Measurements from ENCODE around the gene TMCO4.

DNA sequence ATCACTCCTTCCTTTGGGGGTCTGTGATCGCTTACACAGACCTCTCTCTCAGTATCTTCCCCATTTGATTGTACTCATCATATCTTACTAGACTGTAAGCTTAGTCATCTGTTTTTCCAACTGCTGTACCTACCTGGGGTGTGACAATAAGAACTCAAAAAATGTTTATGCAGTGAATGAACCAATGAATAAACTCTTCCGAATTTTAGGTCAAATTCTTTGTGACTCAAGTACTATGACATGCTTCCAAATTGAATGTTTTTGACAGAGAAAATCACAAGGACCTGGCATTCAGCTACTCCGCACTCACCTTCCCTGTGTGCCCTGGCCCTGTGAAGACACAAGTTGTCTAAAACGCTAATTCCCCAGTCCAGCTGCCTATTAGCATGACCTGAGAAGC lies 42.1 kb downstream of the TMCO4 start:
- TF ChIP-seq, protein P1, sequence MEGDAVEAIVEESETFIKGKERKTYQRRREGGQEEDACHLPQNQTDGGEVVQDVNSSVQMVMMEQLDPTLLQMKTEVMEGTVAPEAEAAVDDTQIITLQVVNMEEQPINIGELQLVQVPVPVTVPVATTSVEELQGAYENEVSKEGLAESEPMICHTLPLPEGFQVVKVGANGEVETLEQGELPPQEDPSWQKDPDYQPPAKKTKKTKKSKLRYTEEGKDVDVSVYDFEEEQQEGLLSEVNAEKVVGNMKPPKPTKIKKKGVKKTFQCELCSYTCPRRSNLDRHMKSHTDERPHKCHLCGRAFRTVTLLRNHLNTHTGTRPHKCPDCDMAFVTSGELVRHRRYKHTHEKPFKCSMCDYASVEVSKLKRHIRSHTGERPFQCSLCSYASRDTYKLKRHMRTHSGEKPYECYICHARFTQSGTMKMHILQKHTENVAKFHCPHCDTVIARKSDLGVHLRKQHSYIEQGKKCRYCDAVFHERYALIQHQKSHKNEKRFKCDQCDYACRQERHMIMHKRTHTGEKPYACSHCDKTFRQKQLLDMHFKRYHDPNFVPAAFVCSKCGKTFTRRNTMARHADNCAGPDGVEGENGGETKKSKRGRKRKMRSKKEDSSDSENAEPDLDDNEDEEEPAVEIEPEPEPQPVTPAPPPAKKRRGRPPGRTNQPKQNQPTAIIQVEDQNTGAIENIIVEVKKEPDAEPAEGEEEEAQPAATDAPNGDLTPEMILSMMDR (conservative IDR thresholded peaks at IDR 0.05 in 1 of 2, IDR thresholded peaks at IDR 0.05 in 1 of 2; ENCODE audit: extremely low read depth in 1 of 2, insufficient read depth in 1 of 2, low read depth in 1 of 2, low read length in 2 of 2), result no peak
- no peak for TF ChIP-seq EZH2 (IDR thresholded peaks at IDR 0.05; ENCODE audit: borderline replicate concordance, low read length)
